Glutamatergic neuron (in vitro differentiated cells): ENCODE results near the gene BAIAP2. TPM values are rescaled to one million over a fixed set of nuclear protein-coding genes. Genes with fewer than 3 reads are reported as not detected.
"Not testable (repeated sequence)": the region's sequence is repeated elsewhere in the genome, so short reads cannot be mapped to it uniquely, and the experiment has no call there.

Experiments
- DNase-seq: peaks from one replicate; pipeline ENCODE4 v3.0.0; 2022
- H3K27ac Mint-ChIP-seq: one replicate; pipeline ENCODE4 v1.8.0; 2020; ENCODE audit warnings: mild to moderate bottlenecking, mixed read lengths, inconsistent platforms; ENCODE audit not compliant: unreplicated experiment
- H3K27me3 Mint-ChIP-seq: one replicate; pipeline ENCODE4 v1.8.0; 2020; ENCODE audit warnings: mild to moderate bottlenecking, moderate library complexity, mixed read lengths, inconsistent platforms; ENCODE audit not compliant: unreplicated experiment
- H3K36me3 Mint-ChIP-seq: one replicate; pipeline ENCODE4 v1.8.0; 2020; ENCODE audit warnings: mild to moderate bottlenecking, mixed read lengths, inconsistent platforms; ENCODE audit not compliant: unreplicated experiment
- H3K4me1 Mint-ChIP-seq: one replicate; pipeline ENCODE4 v1.8.0; 2020; ENCODE audit warnings: mild to moderate bottlenecking, low read depth, mixed read lengths, inconsistent platforms; ENCODE audit not compliant: unreplicated experiment
- H3K4me3 Mint-ChIP-seq: one replicate; pipeline ENCODE4 v1.8.0; 2020; ENCODE audit warnings: mild to moderate bottlenecking, mixed read lengths, inconsistent platforms; ENCODE audit not compliant: unreplicated experiment
- H3K9me3 Mint-ChIP-seq: one replicate; pipeline ENCODE4 v1.8.0; 2020; ENCODE audit warnings: mild to moderate bottlenecking, moderate library complexity, mixed read lengths, inconsistent platforms; ENCODE audit not compliant: unreplicated experiment
- CTCF ChIP-seq: fragments of 200-600 bp; sonication (generic); IDR thresholded peaks from one replicate; pipeline ENCODE4 v1.5.0; 2021; ENCODE audit not compliant: partially characterized antibody, unreplicated experiment
- total RNA-seq: library from RNA; stranded (reverse); fragmentation: NEBNext Ultra II Directional; extraction: Animal tissue kit (Norgen Biotek cat#: 25700); gene quantifications from one replicate; pipeline ENCODE4 v1.2.1, GENCODE V29; 2021; ENCODE audit not compliant: unreplicated experiment

Gene BAIAP2
- total RNA-seq, 1 donor from 2014 or later: 252 TPM

- no peak for TF ChIP-seq CTCF
- peak overlapping the region; percentile 18 for H3K4me3 Mint-ChIP-seq
- H3K4me1 Mint-ChIP-seq: peaks cover 31% of the 10 kb centered on the region
- H3K27me3 Mint-ChIP-seq: peaks cover 10% of the 10 kb centered on the region
- no peak for DNase-seq
- H3K9me3 Mint-ChIP-seq: peaks cover 2% of the 10 kb centered on the region
- H3K27ac Mint-ChIP-seq: no peak overlapping the region
- H3K36me3 Mint-ChIP-seq: peaks cover 5% of the 10 kb centered on the region
Observed at GRCh38 chr17:81027038-81027437, 7.9 kb upstream of the BAIAP2 start.

GRCh38 chr17:81027591-81028505 lies 7.1 kb upstream of the BAIAP2 start:
- no peak overlapping the region for H3K4me3 Mint-ChIP-seq
- H3K4me1 Mint-ChIP-seq: peaks cover 33% of the 10 kb centered on the region
- no peak for DNase-seq
- no peak for TF ChIP-seq CTCF
- peaks cover 12% of the 10 kb centered on the region for H3K27me3 Mint-ChIP-seq
- H3K36me3 Mint-ChIP-seq: peaks cover 5% of the 10 kb centered on the region
- peaks cover 2% of the 10 kb centered on the region for H3K9me3 Mint-ChIP-seq
- H3K27ac Mint-ChIP-seq: no peak overlapping the region

- Mint-ChIP-seq H3K27ac (no peak overlapping the region), H3K4me3 (no peak overlapping the region), H3K9me3 (peaks cover 2% of the 10 kb centered on the region), H3K4me1 (peaks cover 39% of the 10 kb centered on the region), H3K36me3 (peaks cover 5% of the 10 kb centered on the region), H3K27me3 (peaks cover 12% of the 10 kb centered on the region)
- no peak for DNase-seq
- TF ChIP-seq CTCF: no peak
Observed at GRCh38 chr17:81028506-81028858, 6.5 kb upstream of the BAIAP2 start.

GRCh38 chr17:81029859-81030258 lies 5.1 kb upstream of the BAIAP2 start:
- Mint-ChIP-seq H3K9me3 (peaks cover 7% of the 10 kb centered on the region), H3K36me3 (peaks cover 5% of the 10 kb centered on the region), H3K4me1 (peaks cover 45% of the 10 kb centered on the region), H3K4me3 (no peak overlapping the region), H3K27ac (no peak overlapping the region), H3K27me3 (peaks cover 15% of the 10 kb centered on the region)
- no peak for TF ChIP-seq CTCF
- no peak for DNase-seq

GRCh38 chr17:81030312-81030711 lies 4.6 kb upstream of the BAIAP2 start:
- Mint-ChIP-seq H3K27me3 (peaks cover 15% of the 10 kb centered on the region), H3K4me1 (peaks cover 43% of the 10 kb centered on the region)
- H3K9me3 Mint-ChIP-seq, H3K4me3 Mint-ChIP-seq, DNase-seq, H3K27ac Mint-ChIP-seq, H3K36me3 Mint-ChIP-seq: not testable (repeated sequence)
